DLD1 (cell line): ENCODE data around the gene SYPL1.

Source experiments
- in situ Hi-C: cut with HindIII; loops from 2 replicates; pipeline ENCODE4 v1.10.0; 2017; ENCODE audit warnings: low sequenced_read_pairs

Gene SYPL1

GRCh38 chr7:106122713-106123112 is 10.6 kb upstream of the SYPL1 start:
- in situ Hi-C loops, result no loop called here

GRCh38 chr7:106121189-106121810 is 9.2 kb upstream of the SYPL1 start:
- in situ Hi-C loops, result no loop called here

- in situ Hi-C loops, result no loop called here
Observed at GRCh38 chr7:106120500-106120899, 8.4 kb upstream of the SYPL1 start.

- in situ Hi-C loops, result no loop called here
Observed at GRCh38 chr7:106119719-106120118, 7.6 kb upstream of the SYPL1 start.

- in situ Hi-C loops, result no loop called here
Observed at GRCh38 chr7:106117786-106118544, 5.9 kb upstream of the SYPL1 start.

- in situ Hi-C loops, result no loop called here
Observed at GRCh38 chr7:106116161-106116704, 4.1 kb upstream of the SYPL1 start.

GRCh38 chr7:106114716-106115383 is 2.7 kb upstream of the SYPL1 start:
- in situ Hi-C loops, result no loop called here

GRCh38 chr7:106112972-106113421 is 885 bp upstream of the SYPL1 start:
- in situ Hi-C loops, result no loop called here

- in situ Hi-C loops, result no loop called here
Observed at GRCh38 chr7:106111655-106112117, 426 bp downstream of the SYPL1 start.

GRCh38 chr7:106110885-106111654 is 1.0 kb downstream of the SYPL1 start:
- in situ Hi-C loops, result no loop called here

GRCh38 chr7:106110238-106110560 is 1.9 kb downstream of the SYPL1 start:
- in situ Hi-C loops, result no loop called here

- in situ Hi-C loops, result no loop called here
Observed at GRCh38 chr7:106109521-106110237, 2.4 kb downstream of the SYPL1 start.

GRCh38 chr7:106108991-106109390 is 3.1 kb downstream of the SYPL1 start:
- in situ Hi-C loops, result no loop called here

- in situ Hi-C loops, result no loop called here
Observed at GRCh38 chr7:106104721-106105260, 7.3 kb downstream of the SYPL1 start.

GRCh38 chr7:106102387-106102966 is 9.6 kb downstream of the SYPL1 start:
- in situ Hi-C loops, result no loop called here

- in situ Hi-C loops, result no loop called here
Observed at GRCh38 chr7:106101726-106102125, 10.4 kb downstream of the SYPL1 start.

GRCh38 chr7:106100863-106101629 is 11.1 kb downstream of the SYPL1 start:
- in situ Hi-C loops, result no loop called here

GRCh38 chr7:106099539-106099938 is 12.6 kb downstream of the SYPL1 start:
- in situ Hi-C loops, result no loop called here

- in situ Hi-C loops, result no loop called here
Observed at GRCh38 chr7:106098889-106099288, 13.2 kb downstream of the SYPL1 start.
